ENCODE data around the gene ALDH1A2.
A peak's percentile ranks its signal among the peaks of the same experiment; 100 is the strongest.
"Not testable (repeated sequence)": the region's sequence is repeated elsewhere in the genome, so short reads cannot be mapped to it uniquely, and the experiment has no call there.

The ALDH1A2 gene

DNA sequence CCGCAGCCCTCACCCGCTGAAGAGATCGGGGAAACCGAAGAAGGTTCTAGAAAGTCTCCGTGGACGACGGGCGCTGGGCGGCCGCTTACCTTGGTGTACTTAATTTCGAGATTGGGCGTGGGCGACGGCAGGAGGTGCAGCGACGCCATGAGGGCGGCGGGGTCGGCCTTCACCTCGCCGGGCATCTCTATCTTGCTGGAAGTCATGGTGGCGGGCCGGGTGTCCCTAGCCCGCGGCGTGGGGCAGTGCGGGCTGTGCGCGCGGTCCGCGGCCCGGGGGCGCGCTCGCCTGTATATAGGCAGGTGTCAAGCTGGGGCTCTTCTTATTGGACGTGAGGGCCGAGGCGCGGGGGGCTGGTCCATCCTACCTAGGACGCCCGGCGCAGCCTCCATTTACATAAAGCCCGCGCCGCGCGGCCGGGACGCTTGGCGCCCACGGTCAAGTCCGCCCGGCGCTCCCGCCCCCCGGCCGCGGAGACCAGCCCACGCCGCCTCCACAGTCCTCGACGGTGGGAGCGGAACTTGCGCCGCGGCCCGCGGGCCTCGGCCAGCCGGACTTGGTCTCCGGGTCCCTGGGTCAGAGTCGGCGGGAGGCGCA, at the start of gene ALDH1A2:
TSS of gene ALDH1A2 (minus strand) at position 267 of the 597 bp plus-strand sequence. CDS start at position 206, 61 bp downstream.
- Mint-ChIP-seq H3K9me3 (no peaks in the 10 kb centered on the region), H3K4me1 (ENCODE audit: low read depth) (peaks cover 12% of the 10 kb centered on the region), H3K27me3 (peaks cover 71% of the 10 kb centered on the region), H3K27ac (no peak within 1 kb of the TSS), H3K36me3 (ENCODE audit: low read depth) (no peaks in the 10 kb centered on the region), H3K4me3 (peak within 1 kb of the TSS; percentile 69)
- intact Hi-C loops (cut with micrococcal nuclease), result no loop called here

GRCh38 chr15:58114812-58115211, 49.3 kb upstream of the ALDH1A2 start:
- Mint-ChIP-seq H3K4me3 (no peak overlapping the region), H3K27me3 (peaks cover 2% of the 10 kb centered on the region), H3K27ac (no peak overlapping the region), H3K36me3 (ENCODE audit: low read depth) (no peaks in the 10 kb centered on the region), H3K9me3 (no peaks in the 10 kb centered on the region), H3K4me1 (ENCODE audit: low read depth) (peaks cover 14% of the 10 kb centered on the region)
- intact Hi-C loops (cut with micrococcal nuclease), result loop anchor here (1.0 kb wide), 1 partner anchor 67 kb away; no protein-coding TSS in a partner anchor

DNA sequence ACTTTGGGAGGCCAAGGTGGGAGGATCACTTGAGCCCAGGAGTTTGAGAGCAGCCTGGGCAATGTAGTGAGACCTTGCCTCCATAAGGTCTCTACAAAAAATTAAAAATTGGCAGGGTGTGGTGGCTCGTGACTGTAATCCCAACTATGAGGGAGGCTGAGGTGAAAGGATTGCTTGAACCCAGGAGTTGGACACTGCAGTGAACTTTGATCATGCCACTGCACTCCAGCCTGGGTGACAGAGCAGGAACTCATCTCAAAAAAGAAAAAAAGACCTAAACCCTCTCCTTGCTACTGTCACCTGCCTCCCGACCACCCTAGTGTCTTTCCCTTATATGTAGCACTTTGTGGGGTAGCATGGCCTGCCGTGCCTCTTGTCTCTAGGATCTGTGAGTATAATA, 48.9 kb upstream of the ALDH1A2 start:
- intact Hi-C loops (cut with micrococcal nuclease), result no loop called here
- Mint-ChIP-seq H3K9me3 (no peaks in the 10 kb centered on the region), H3K27me3 (peaks cover 2% of the 10 kb centered on the region), H3K4me3 (no peak overlapping the region), H3K27ac (no peak overlapping the region), H3K36me3 (ENCODE audit: low read depth) (no peaks in the 10 kb centered on the region), H3K4me1 (ENCODE audit: low read depth) (peaks cover 14% of the 10 kb centered on the region)

- intact Hi-C loops (cut with micrococcal nuclease); H3K27ac Mint-ChIP-seq; H3K9me3 Mint-ChIP-seq; H3K27me3 Mint-ChIP-seq; H3K4me3 Mint-ChIP-seq; H3K36me3 Mint-ChIP-seq (ENCODE audit: low read depth): not testable (repeated sequence)
- peaks cover 14% of the 10 kb centered on the region for H3K4me1 Mint-ChIP-seq (ENCODE audit: low read depth)
These were observed 47.8 kb upstream of the ALDH1A2 start for GRCh38 chr15:58113358-58113757.

- peaks cover 14% of the 10 kb centered on the region for H3K4me1 Mint-ChIP-seq (ENCODE audit: low read depth)
- no peak overlapping the region for H3K4me3 Mint-ChIP-seq
- no peaks in the 10 kb centered on the region for H3K9me3 Mint-ChIP-seq
- H3K36me3 Mint-ChIP-seq (ENCODE audit: low read depth), result no peaks in the 10 kb centered on the region
- intact Hi-C loops (cut with micrococcal nuclease), result no loop called here
- H3K27ac Mint-ChIP-seq, result no peak overlapping the region
- peaks cover 2% of the 10 kb centered on the region for H3K27me3 Mint-ChIP-seq
These were observed 46.2 kb upstream of the ALDH1A2 start for GRCh38 chr15:58111718-58112104.

GRCh38 chr15:58110999-58111717, 45.6 kb upstream of the ALDH1A2 start:
- no peaks in the 10 kb centered on the region for H3K36me3 Mint-ChIP-seq (ENCODE audit: low read depth)
- H3K4me3 Mint-ChIP-seq, result no peak overlapping the region
- H3K9me3 Mint-ChIP-seq, result no peaks in the 10 kb centered on the region
- intact Hi-C loops (cut with micrococcal nuclease), result no loop called here
- H3K27ac Mint-ChIP-seq, result no peak overlapping the region
- H3K4me1 Mint-ChIP-seq (ENCODE audit: low read depth), result peaks cover 14% of the 10 kb centered on the region
- peaks cover 2% of the 10 kb centered on the region for H3K27me3 Mint-ChIP-seq

DNA sequence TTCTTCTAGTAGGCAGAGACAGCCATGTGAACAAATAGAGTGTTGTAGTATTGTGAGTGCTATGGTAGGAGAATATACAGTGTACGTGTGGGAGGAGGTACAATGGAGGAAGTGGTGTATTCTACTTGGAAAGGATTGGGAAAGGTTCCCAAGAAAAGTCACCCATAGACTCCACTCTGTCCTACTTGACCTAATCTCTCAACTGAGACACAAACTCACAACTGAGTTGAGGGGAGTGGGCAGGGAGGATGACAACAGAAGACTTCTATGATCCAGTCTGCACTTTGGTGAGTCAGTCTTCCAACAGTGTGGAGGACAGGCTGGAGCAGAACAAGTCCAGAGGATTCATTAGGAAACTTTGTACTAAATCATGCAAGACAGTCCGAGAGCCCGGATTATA, 43.9 kb upstream of the ALDH1A2 start:
- Mint-ChIP-seq H3K27ac (no peak overlapping the region), H3K36me3 (ENCODE audit: low read depth) (no peaks in the 10 kb centered on the region), H3K9me3 (no peaks in the 10 kb centered on the region), H3K27me3 (peaks cover 4% of the 10 kb centered on the region), H3K4me3 (no peak overlapping the region), H3K4me1 (ENCODE audit: low read depth) (peaks cover 8% of the 10 kb centered on the region)
- intact Hi-C loops (cut with micrococcal nuclease), result no loop called here

GRCh38 chr15:58108117-58108516, 42.6 kb upstream of the ALDH1A2 start:
- Mint-ChIP-seq H3K9me3 (no peaks in the 10 kb centered on the region), H3K36me3 (ENCODE audit: low read depth) (no peaks in the 10 kb centered on the region), H3K4me1 (ENCODE audit: low read depth) (peaks cover 7% of the 10 kb centered on the region), H3K27me3 (peaks cover 6% of the 10 kb centered on the region), H3K4me3 (no peak overlapping the region), H3K27ac (no peak overlapping the region)
- intact Hi-C loops (cut with micrococcal nuclease), result no loop called here

GRCh38 chr15:58103482-58103881, 38.0 kb upstream of the ALDH1A2 start:
- H3K27me3 Mint-ChIP-seq, result peaks cover 23% of the 10 kb centered on the region
- no peaks in the 10 kb centered on the region for H3K36me3 Mint-ChIP-seq (ENCODE audit: low read depth)
- H3K4me1 Mint-ChIP-seq (ENCODE audit: low read depth), result no peaks in the 10 kb centered on the region
- no peak overlapping the region for H3K4me3 Mint-ChIP-seq
- no peaks in the 10 kb centered on the region for H3K9me3 Mint-ChIP-seq
- no peak overlapping the region for H3K27ac Mint-ChIP-seq
- intact Hi-C loops (cut with micrococcal nuclease), result no loop called here

DNA sequence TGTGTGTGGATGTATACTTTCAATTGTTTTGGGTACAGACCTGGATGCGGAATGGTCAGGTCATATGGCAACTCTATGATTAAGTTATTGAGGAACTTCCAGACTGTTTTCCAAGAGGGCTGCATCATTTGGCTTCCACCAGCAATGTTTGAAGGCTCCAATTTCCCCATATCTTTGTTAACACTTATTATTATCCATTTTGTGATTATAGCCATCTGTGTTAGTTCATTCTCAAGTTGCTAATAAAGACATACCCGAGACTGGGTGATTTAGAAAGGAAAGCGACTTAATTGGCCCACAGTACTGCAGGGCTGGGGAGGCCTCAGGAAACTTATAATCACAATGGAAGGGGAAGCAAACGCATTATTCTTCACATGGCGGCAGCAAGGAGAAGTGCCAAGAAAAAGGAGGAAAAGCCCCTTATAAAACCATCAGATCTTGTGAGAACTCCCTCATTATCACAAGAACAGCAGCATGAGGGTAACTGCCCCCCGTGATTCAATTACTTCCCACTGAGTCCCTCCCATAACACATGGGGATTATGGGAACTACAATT, 31.1 kb upstream of the ALDH1A2 start:
- H3K27ac Mint-ChIP-seq, result no peak overlapping the region
- peaks cover 11% of the 10 kb centered on the region for H3K9me3 Mint-ChIP-seq
- H3K27me3 Mint-ChIP-seq, result peaks cover 19% of the 10 kb centered on the region
- no peaks in the 10 kb centered on the region for H3K36me3 Mint-ChIP-seq (ENCODE audit: low read depth)
- H3K4me3 Mint-ChIP-seq, result no peak overlapping the region
- no peaks in the 10 kb centered on the region for H3K4me1 Mint-ChIP-seq (ENCODE audit: low read depth)
- intact Hi-C loops (cut with micrococcal nuclease), result no loop called here

DNA sequence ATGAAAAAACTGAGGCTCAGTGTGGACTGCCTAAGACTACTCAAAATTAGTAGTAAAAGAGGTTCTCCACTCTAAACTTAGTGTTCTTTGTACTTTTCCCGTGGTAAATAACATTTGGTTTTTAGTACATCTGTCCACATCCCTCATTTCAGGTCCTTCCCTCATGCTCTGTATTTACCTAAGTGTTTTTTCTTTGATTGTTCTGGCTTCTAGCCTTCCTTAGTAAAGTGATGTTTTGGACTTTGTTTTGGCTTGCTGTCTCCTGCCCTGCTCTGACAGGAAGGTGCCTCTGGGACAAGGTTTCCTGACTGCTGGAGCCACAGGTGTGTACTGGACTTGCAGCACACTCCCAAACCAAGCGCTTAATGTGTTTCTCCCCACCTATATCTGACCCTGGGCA, 29.9 kb upstream of the ALDH1A2 start:
- intact Hi-C loops (cut with micrococcal nuclease), result no loop called here
- peaks cover 11% of the 10 kb centered on the region for H3K27me3 Mint-ChIP-seq
- H3K9me3 Mint-ChIP-seq, result peaks cover 11% of the 10 kb centered on the region
- no peak overlapping the region for H3K4me3 Mint-ChIP-seq
- no peak overlapping the region for H3K27ac Mint-ChIP-seq
- no peaks in the 10 kb centered on the region for H3K36me3 Mint-ChIP-seq (ENCODE audit: low read depth)
- no peaks in the 10 kb centered on the region for H3K4me1 Mint-ChIP-seq (ENCODE audit: low read depth)

DNA sequence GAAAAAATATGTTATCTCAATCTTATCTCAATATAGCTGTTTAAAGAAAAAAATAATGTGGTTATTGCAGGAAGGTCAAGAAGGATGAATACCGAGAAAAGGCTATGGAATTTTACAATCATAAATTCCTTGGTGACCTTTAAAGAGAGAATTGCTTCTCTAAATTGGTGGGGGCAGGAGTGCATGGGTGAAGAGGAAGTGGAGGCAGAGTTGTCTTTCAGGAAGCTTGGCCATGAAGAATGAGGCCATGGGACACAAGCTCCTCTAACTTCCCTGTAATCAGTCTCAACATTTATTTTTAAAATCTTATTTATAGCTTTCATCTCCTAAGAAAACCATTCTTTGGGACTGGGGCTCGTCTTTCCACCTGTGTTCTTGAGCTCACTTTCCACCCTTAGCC, 22.4 kb upstream of the ALDH1A2 start:
- H3K9me3 Mint-ChIP-seq, result peaks cover 10% of the 10 kb centered on the region
- H3K27me3 Mint-ChIP-seq, result no peaks in the 10 kb centered on the region
- H3K27ac Mint-ChIP-seq, result peak overlapping the region; percentile 40
- no peaks in the 10 kb centered on the region for H3K36me3 Mint-ChIP-seq (ENCODE audit: low read depth)
- intact Hi-C loops (cut with micrococcal nuclease), result no loop called here
- H3K4me1 Mint-ChIP-seq (ENCODE audit: low read depth), result peaks cover 33% of the 10 kb centered on the region
- H3K4me3 Mint-ChIP-seq, result no peak overlapping the region

DNA sequence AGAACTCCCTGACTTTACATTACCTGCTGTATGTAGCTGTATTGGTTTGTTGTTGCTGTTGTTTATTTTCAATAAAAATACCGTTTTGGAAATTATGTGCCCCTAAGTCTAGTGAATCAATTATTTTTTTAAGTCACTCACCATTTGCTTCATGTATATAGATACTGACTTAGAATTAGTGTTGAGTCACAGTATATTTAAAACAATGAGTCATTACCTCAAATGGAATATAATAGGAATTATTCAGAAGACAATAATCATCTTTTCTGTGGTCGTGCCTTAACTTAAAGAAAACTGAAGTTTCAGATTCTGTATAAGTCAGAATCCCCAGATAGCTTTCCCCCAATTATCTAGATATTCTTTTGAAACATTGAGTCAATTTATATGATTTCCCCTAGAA, 21.0 kb upstream of the ALDH1A2 start:
- Mint-ChIP-seq H3K4me3 (no peak overlapping the region), H3K27me3 (no peaks in the 10 kb centered on the region), H3K9me3 (peaks cover 10% of the 10 kb centered on the region), H3K27ac (no peak overlapping the region), H3K4me1 (ENCODE audit: low read depth) (peaks cover 33% of the 10 kb centered on the region), H3K36me3 (ENCODE audit: low read depth) (no peaks in the 10 kb centered on the region)
- intact Hi-C loops (cut with micrococcal nuclease), result no loop called here

- no peak overlapping the region for H3K27ac Mint-ChIP-seq
- no peaks in the 10 kb centered on the region for H3K36me3 Mint-ChIP-seq (ENCODE audit: low read depth)
- no peak overlapping the region for H3K4me3 Mint-ChIP-seq
- peaks cover 3% of the 10 kb centered on the region for H3K9me3 Mint-ChIP-seq
- H3K4me1 Mint-ChIP-seq (ENCODE audit: low read depth), result peaks cover 38% of the 10 kb centered on the region
- intact Hi-C loops (cut with micrococcal nuclease), result no loop called here
- no peaks in the 10 kb centered on the region for H3K27me3 Mint-ChIP-seq
These were observed 18.0 kb upstream of the ALDH1A2 start for GRCh38 chr15:58083526-58083925.

Measured in dendritic cell treated with granulocyte-macrophage colony-stimulating factor and Interleukin-4, amounts not matched to agents 40 ng/mL and 50 ng/mL, for 4 days (primary cell).